HG03175 (cell line): ENCODE results near the gene HSF5.
"Not testable (repeated sequence)": the region's sequence is repeated elsewhere in the genome, so short reads cannot be mapped to it uniquely, and the experiment has no call there.

Experiments used
- ATAC-seq: cut with Tn5 transposase; IDR thresholded peaks from one replicate; pipeline ENCODE4 v1.9.1; 2021; ENCODE audit warnings: mild to moderate bottlenecking, moderate library complexity; ENCODE audit not compliant: unreplicated experiment

HSF5 gene

DNA sequence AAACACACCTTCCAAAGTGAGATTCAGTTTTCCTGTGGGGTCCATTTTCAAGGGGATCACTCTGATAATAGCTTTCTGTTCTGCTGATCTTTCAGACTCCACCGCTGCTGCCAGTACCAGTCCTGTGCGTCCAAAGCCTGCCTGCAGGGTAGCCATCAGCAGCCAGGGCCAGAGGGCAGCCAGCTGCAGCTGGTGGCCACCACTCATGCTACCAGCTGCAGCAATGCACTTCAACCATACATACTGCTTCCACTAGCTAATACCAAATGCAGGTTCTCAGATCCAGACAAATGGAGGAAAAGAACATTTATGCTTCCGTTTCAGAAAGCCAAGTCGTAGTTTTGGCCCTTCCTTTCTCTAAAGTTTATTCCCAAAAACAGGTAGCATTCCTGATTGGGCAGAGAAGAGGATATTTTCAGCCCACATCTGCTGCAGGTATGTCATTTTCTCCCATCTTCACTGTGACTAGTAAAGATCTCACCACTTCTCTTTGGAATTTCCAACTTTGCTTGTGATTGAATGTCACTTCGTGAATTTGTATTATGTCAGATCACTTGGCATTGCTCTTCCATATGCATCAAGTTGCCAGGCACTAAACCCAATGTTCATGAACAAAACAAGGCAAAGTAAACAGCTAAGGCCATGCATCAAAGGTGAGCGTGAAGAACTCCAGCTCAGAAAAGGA lies 72.7 kb downstream of the HSF5 start:
- ATAC-seq, result no peak

DNA sequence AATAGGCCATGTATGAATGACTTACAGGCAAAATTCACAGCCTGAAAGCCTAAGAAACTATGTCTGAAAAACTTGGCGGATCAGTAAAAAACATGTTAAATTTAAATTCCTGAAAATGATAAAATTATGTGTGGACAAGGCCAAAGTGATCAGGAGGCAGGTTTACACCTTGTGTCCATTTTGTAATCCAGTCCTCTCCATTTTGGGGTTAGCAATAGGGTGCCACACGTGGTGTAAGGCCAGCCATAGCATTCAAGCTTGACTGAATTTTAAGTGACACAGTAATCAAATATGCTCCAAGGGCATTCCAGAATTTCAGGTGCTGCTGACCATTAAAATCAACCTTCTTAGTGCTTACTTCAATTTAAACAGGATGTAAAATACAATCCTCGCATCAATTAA lies 73.6 kb downstream of the HSF5 start:
- no peak for ATAC-seq

DNA sequence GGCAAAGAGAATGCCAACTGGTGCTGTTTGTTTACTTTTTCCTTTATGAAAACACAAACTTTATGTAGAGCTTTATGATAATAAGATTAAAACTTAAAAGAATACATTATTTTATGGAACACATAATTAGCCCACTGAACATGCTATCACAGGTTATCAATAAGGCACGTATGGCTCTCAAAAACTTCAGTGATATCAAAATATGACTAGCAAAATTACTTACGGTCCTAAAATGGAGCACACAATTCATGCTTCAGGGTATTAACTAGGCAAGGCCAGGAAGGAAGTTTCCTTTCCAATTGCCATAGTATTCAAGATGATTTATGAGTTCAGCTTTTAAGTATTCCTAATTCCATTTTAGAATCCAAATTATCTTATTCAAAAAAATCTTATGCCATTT lies 74.5 kb downstream of the HSF5 start:
- ATAC-seq, result no peak

DNA sequence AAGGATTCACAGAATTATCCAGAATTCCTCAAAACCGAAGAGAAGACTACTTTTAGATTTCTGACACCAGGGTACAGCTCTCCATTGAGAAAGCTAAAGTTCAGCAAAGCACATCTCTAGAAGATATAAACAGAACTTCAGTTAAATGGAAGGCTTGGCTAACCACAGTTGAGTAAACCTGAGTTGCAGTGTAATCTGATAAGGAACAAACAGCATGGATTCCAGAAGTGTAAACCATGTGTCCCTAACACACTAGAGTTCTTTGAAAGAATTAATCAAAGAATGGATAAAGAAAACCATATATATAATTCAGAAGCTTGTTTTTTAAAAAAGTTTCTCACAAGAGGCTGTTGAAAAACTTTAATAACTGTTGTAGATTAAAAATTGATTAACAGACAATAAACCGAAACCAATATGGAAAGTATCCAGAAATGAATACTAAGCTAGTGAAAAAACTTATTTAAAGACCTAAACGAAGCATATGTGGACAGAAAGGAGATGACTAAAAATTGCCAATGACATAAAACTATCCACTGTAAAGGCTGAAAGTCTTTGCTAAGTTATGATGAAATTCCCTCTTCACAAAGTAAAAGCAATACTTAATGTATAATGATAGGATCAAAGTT lies 75.1 kb downstream of the HSF5 start:
- ATAC-seq, result no peak

- ATAC-seq, result no peak
Measured at GRCh38 chr17:58412064-58412703, 76.0 kb downstream of the HSF5 start.

DNA sequence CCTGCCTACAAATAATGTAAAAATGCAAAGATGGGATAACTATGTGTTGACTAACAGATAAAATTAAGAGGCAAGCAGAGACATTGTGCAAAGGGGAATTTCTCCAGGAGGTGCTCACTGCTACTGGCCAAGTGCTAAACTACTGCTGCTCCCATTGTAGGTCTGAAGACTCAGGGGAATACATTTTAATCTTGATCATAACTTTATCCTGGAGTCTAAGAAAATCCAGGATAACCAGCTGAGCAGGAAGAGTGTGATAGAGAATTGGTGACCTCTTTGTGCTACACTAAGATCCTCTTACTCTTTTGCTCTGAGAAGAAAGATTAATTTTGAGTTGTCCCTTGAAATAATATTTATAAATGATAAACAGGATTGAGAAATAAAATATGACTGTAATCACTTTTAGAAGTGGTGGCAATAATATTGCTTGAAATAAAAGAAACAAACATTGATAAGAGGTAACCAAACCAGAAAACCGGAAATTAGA lies 76.8 kb downstream of the HSF5 start:
- no peak for ATAC-seq

- ATAC-seq, result no peak
Measured at GRCh38 chr17:58410714-58411407, 77.3 kb downstream of the HSF5 start.

- no peak for ATAC-seq
Measured at GRCh38 chr17:58409432-58409831, 78.8 kb downstream of the HSF5 start.

- no peak for ATAC-seq
Measured at GRCh38 chr17:58403311-58403710, 84.9 kb downstream of the HSF5 start.

DNA sequence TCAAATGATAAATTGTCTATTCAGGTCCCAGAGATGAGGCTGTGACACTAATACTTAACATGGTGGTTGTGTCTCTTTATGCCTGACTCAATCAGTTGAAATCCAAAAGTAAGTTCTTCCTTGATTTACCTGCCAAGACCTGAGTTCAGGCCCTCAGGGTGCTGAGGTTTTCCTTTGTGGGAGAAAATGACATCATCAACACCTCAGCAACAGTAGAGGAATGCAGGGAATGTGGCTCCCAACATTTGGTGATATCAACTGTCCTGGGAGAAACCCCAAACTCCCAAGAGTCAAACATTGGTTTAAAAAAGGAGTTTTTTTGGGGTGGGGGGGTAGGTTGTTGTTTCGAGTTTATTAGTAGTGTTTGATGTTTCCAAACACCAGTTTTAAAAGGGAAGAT lies 85.5 kb downstream of the HSF5 start:
- no peak for ATAC-seq

- ATAC-seq, result no peak
Measured at GRCh38 chr17:58402047-58402446, 86.2 kb downstream of the HSF5 start.

GRCh38 chr17:58401287-58401686 lies 86.9 kb downstream of the HSF5 start:
- no peak for ATAC-seq

- no peak for ATAC-seq
Measured at GRCh38 chr17:58400826-58401225, 87.4 kb downstream of the HSF5 start.

- no peak for ATAC-seq
Measured at GRCh38 chr17:58399974-58400373, 88.2 kb downstream of the HSF5 start.

DNA sequence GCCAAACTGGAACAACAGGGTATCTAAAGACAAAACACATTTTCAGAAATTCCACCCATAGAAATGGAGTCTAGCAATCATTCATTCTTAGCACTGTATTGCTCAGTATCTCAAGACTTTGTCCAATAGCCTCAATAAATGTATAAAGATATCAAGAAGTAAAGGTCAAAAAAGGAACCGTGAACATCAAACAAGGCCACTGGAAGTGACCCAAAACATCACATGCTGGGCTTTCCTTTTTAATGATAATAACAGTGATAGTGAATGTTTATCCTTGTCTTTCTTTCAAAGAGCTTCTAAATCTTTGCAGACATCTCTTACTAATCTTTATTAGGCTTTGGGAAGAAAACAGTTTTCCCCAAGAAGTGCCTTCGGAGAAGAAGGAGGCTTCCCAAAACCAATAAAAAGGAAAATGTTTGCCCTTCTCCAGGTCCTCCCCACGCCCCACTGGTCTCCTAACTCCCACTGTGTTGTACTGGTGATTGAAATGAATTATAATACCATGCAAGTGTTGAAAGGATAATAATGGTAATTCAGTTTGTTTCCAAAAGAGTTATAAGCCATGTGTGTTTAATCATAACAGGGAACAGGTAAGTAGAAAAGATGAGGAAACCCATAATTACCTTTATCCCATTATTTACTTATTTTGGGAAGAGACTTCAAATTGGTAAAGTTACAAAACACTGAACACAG lies 89.5 kb downstream of the HSF5 start:
- no peak for ATAC-seq

DNA sequence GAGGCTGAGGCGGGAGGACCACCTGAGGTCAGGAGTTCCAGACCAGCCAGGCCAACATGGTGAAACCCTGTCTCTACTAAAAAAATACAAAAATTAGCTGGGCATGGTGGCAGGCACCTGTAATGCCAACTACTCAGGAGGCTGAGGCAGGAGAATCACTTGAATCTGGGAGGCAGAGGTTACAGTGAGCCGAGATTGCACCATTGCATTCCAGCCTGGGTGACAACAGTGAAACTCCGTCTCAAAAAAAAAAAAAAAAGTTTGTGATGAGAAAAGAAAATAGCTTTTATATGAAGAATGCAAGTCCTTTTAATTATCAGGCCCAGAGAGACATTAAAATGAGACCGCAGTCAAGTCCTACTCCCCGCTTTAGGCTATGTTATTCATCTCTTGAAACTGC lies 90.8 kb downstream of the HSF5 start:
- not testable (repeated sequence) for ATAC-seq

GRCh38 chr17:58396173-58396572 lies 92.0 kb downstream of the HSF5 start:
- no peak for ATAC-seq

DNA sequence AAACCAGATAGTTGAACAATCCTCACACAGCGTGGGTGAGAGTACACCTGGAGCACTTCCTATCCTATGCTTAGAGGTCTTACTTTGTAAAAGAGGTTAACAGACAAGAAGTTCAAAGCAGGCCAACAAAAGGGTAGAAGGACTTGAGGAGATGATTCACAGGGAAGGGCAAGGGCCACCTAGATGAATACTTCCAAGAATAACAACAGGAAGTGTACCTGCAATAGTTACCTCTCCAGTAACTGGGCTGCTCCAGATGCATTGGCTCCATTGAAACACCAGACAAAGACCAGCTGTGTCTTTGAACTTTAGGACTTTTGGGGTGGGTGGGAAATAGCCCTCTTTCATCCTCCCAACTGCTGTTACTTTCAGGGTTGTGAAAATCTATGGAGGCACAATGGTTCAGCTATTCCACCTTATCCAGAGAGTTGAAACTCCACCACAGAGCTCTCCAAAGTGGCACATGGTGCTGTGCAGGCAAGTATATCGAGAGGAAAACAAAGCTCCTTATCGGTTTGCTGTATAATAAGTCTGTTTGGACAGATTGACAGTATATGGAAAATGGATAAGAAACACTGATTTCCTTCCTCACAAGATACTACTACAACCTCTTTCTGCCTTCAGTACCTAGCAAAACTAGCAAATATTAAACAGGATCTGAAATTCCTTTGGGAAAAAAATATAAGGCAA lies 93.5 kb downstream of the HSF5 start:
- ATAC-seq, result no peak

DNA sequence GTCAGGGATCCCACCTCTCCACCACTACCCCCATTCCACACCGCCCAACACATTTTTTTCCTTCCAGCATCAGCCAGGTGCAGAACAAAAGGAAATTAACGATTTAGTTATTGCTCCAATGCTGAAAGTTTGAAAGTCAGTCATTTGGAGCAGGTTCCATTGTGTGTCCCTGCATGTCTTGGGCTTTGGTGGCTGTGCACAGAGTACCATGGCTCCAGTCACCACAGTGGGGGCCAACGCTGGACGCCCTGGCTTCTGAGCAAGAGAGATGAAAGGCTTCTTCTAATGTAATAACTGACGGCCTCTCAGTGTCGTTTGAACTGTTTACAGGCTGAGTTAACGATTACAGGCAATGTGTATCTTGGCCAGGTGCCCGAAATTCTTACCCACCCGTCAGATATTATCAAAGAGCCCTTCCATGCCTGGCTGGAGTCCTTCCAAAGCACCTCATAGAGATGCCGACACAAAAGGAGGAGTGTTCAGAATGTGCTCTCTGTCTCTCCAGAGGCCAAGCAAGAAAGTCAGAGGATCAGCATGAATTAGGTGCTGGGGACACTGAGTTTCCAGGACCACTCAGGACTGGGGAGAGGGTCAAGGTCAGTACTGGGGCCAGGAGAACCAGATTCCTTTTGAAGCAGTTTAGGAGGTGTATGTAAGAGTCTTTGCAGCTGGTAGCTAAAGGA lies 96.8 kb downstream of the HSF5 start:
- no peak for ATAC-seq

GRCh38 chr17:58390884-58391283 lies 97.3 kb downstream of the HSF5 start:
- ATAC-seq, result no peak
